Measurements from ENCODE around the gene SLC16A10. TPM values are rescaled to one million over a fixed set of nuclear protein-coding genes. Genes with fewer than 3 reads are reported as not detected.

The SLC16A10 gene
- total and polyA plus RNA-seq, 7 experiments from 2014 or later, result 1.6 to 27.7 (median 16.7) TPM

- Histone ChIP-seq H3K4me3 (ENCODE audit: low read length) (no peak overlapping the region), H3K9me3 (ENCODE audit: control insufficient read depth in 2 of 3, low read length in 3 of 3) (peaks cover 0 to 20% (median 10%) of the 10 kb centered on the region in 3 experiments), H3K36me3 (ENCODE audit: control insufficient read depth in 2 of 3, insufficient read depth in 3 of 3, low read length in 3 of 3) (peaks cover 12 to 72% (median 14%) of the 10 kb centered on the region in 3 experiments), H3K4me1 (ENCODE audit: control insufficient read depth in 2 of 2, insufficient read depth in 2 of 2, low read length in 2 of 2) (no peaks in the 10 kb centered on the region), H3K27ac (ENCODE audit: low read depth, low read length) (no peak overlapping the region), H3K27me3 (ENCODE audit: control insufficient read depth in 2 of 2, insufficient read depth in 2 of 2, low read length in 2 of 2) (no peaks in the 10 kb centered on the region)
- peak overlapping the region in 1 of 9 donors; percentile 51 for H3K27ac Mint-ChIP-seq
- no peak for DNase-seq
- peak overlapping the region in 1 of 10 donors; percentile 12 for H3K4me3 Mint-ChIP-seq
- peaks cover 30 to 78% (median 75%) of the 10 kb centered on the region in 5 donors for H3K36me3 Mint-ChIP-seq
- H3K27me3 Mint-ChIP-seq, result no peaks in the 10 kb centered on the region
- peaks cover 0 to 41% (median 26%) of the 10 kb centered on the region in 11 donors for H3K9me3 Mint-ChIP-seq
- CTCF ChIA-PET, result interaction anchor here (0.6 kb wide), 1 partner anchor 50 kb away, joined by 6 read pairs; no protein-coding TSS in a partner anchor
- no peak for ATAC-seq
- H3K4me1 Mint-ChIP-seq, result peaks cover 0 to 9% (median 0%) of the 10 kb centered on the region in 7 donors
- POLR2A ChIA-PET, result interaction anchor here (0.6 to 1.0 kb wide), 4 partner anchors 12 to 706 kb away, joined by 3 to 6 read pairs (median 3); a partner anchor contains a TSS
- intact Hi-C loops (cut with micrococcal nuclease), result no loop called here
These were observed 187.4 kb downstream of the SLC16A10 start for GRCh38 chr6:111274593-111275217.

- Mint-ChIP-seq H3K4me1 (peaks cover 0 to 11% (median 0%) of the 10 kb centered on the region in 7 donors), H3K27ac (no peak overlapping the region), H3K36me3 (peaks cover 34 to 84% (median 79%) of the 10 kb centered on the region in 5 donors), H3K9me3 (peaks cover 0 to 41% (median 26%) of the 10 kb centered on the region in 11 donors), H3K27me3 (no peaks in the 10 kb centered on the region), H3K4me3 (no peak overlapping the region)
- Histone ChIP-seq H3K27me3 (ENCODE audit: control insufficient read depth in 2 of 2, insufficient read depth in 2 of 2, low read length in 2 of 2) (no peaks in the 10 kb centered on the region), H3K27ac (ENCODE audit: low read depth, low read length) (no peak overlapping the region), H3K4me3 (ENCODE audit: low read length) (no peak overlapping the region), H3K4me1 (ENCODE audit: control insufficient read depth in 2 of 2, insufficient read depth in 2 of 2, low read length in 2 of 2) (no peaks in the 10 kb centered on the region), H3K9me3 (ENCODE audit: control insufficient read depth in 2 of 3, low read length in 3 of 3) (peaks cover 0 to 20% (median 10%) of the 10 kb centered on the region in 3 experiments), H3K36me3 (ENCODE audit: control insufficient read depth in 2 of 3, insufficient read depth in 3 of 3, low read length in 3 of 3) (peaks cover 12 to 75% (median 14%) of the 10 kb centered on the region in 3 experiments)
- intact Hi-C loops (cut with micrococcal nuclease), result no loop called here
- ATAC-seq, result peak; percentile 58
- POLR2A ChIA-PET, result no interaction called here
- no peak for DNase-seq
- CTCF ChIA-PET, result no interaction called here
These were observed 189.0 kb downstream of the SLC16A10 start for GRCh38 chr6:111276335-111276734.

- Mint-ChIP-seq H3K9me3 (peaks cover 0 to 41% (median 26%) of the 10 kb centered on the region in 11 donors), H3K27me3 (no peaks in the 10 kb centered on the region), H3K27ac (no peak overlapping the region), H3K4me1 (peaks cover 0 to 11% (median 0%) of the 10 kb centered on the region in 7 donors), H3K36me3 (peaks cover 34 to 85% (median 80%) of the 10 kb centered on the region in 5 donors), H3K4me3 (no peak overlapping the region)
- Histone ChIP-seq H3K27ac (ENCODE audit: low read depth, low read length) (no peak overlapping the region), H3K4me1 (ENCODE audit: control insufficient read depth in 2 of 2, insufficient read depth in 2 of 2, low read length in 2 of 2) (no peaks in the 10 kb centered on the region), H3K36me3 (ENCODE audit: control insufficient read depth in 2 of 3, insufficient read depth in 3 of 3, low read length in 3 of 3) (peaks cover 12 to 75% (median 14%) of the 10 kb centered on the region in 3 experiments), H3K9me3 (ENCODE audit: control insufficient read depth in 2 of 3, low read length in 3 of 3) (peaks cover 0 to 20% (median 10%) of the 10 kb centered on the region in 3 experiments), H3K27me3 (ENCODE audit: control insufficient read depth in 2 of 2, insufficient read depth in 2 of 2, low read length in 2 of 2) (no peaks in the 10 kb centered on the region), H3K4me3 (ENCODE audit: low read length) (no peak overlapping the region)
- DNase-seq, result no peak
- ChIA-PET POLR2A (interaction anchor here (0.8 kb wide), 1 partner anchor 12 kb away, joined by 3 read pairs; no protein-coding TSS in a partner anchor), CTCF (interaction anchor here (0.5 kb wide), 1 partner anchor 76 kb away, joined by 3 read pairs; no protein-coding TSS in a partner anchor)
- no peak for ATAC-seq
- intact Hi-C loops (cut with micrococcal nuclease), result no loop called here
These were observed 189.4 kb downstream of the SLC16A10 start for GRCh38 chr6:111276736-111277135.

GRCh38 chr6:111277819-111278218, 190.5 kb downstream of the SLC16A10 start:
- Histone ChIP-seq H3K27me3 (ENCODE audit: control insufficient read depth in 2 of 2, insufficient read depth in 2 of 2, low read length in 2 of 2) (no peaks in the 10 kb centered on the region), H3K4me1 (ENCODE audit: control insufficient read depth in 2 of 2, insufficient read depth in 2 of 2, low read length in 2 of 2) (no peaks in the 10 kb centered on the region), H3K36me3 (ENCODE audit: control insufficient read depth in 2 of 3, insufficient read depth in 3 of 3, low read length in 3 of 3) (peaks cover 12 to 75% (median 14%) of the 10 kb centered on the region in 3 experiments), H3K27ac (ENCODE audit: low read depth, low read length) (no peak overlapping the region), H3K9me3 (ENCODE audit: control insufficient read depth in 2 of 3, low read length in 3 of 3) (peaks cover 0 to 20% (median 10%) of the 10 kb centered on the region in 3 experiments), H3K4me3 (ENCODE audit: low read length) (no peak overlapping the region)
- ChIA-PET POLR2A (no interaction called here), CTCF (no interaction called here)
- H3K4me1 Mint-ChIP-seq, result peaks cover 0 to 11% (median 2%) of the 10 kb centered on the region in 7 donors
- intact Hi-C loops (cut with micrococcal nuclease), result no loop called here
- H3K36me3 Mint-ChIP-seq, result peaks cover 34 to 91% (median 84%) of the 10 kb centered on the region in 5 donors
- H3K9me3 Mint-ChIP-seq, result peaks cover 0 to 39% (median 26%) of the 10 kb centered on the region in 11 donors
- H3K4me3 Mint-ChIP-seq, result no peak overlapping the region
- no peaks in the 10 kb centered on the region for H3K27me3 Mint-ChIP-seq
- ATAC-seq (no peak), DNase-seq (no peak)
- H3K27ac Mint-ChIP-seq, result no peak overlapping the region

GRCh38 chr6:111278731-111279130, 191.4 kb downstream of the SLC16A10 start:
- H3K9me3 Mint-ChIP-seq, result peaks cover 0 to 30% (median 20%) of the 10 kb centered on the region in 11 donors
- no peak overlapping the region for H3K4me3 Mint-ChIP-seq
- ChIA-PET POLR2A (no interaction called here), CTCF (no interaction called here)
- Histone ChIP-seq H3K9me3 (ENCODE audit: control insufficient read depth in 2 of 3, low read length in 3 of 3) (peaks cover 0 to 11% (median 10%) of the 10 kb centered on the region in 3 experiments), H3K27ac (ENCODE audit: low read depth, low read length) (no peak overlapping the region), H3K4me1 (ENCODE audit: control insufficient read depth in 2 of 2, insufficient read depth in 2 of 2, low read length in 2 of 2) (no peaks in the 10 kb centered on the region), H3K4me3 (ENCODE audit: low read length) (no peak overlapping the region), H3K27me3 (ENCODE audit: control insufficient read depth in 2 of 2, insufficient read depth in 2 of 2, low read length in 2 of 2) (no peaks in the 10 kb centered on the region), H3K36me3 (ENCODE audit: control insufficient read depth in 2 of 3, insufficient read depth in 3 of 3, low read length in 3 of 3) (peaks cover 12 to 71% (median 14%) of the 10 kb centered on the region in 3 experiments)
- DNase-seq (no peak), ATAC-seq (no peak)
- intact Hi-C loops (cut with micrococcal nuclease), result no loop called here
- H3K36me3 Mint-ChIP-seq, result peaks cover 34 to 89% (median 76%) of the 10 kb centered on the region in 5 donors
- no peak overlapping the region for H3K27ac Mint-ChIP-seq
- no peaks in the 10 kb centered on the region for H3K27me3 Mint-ChIP-seq
- H3K4me1 Mint-ChIP-seq, result peaks cover 0 to 11% (median 2%) of the 10 kb centered on the region in 7 donors

GRCh38 chr6:111280445-111280955, 193.2 kb downstream of the SLC16A10 start:
- Mint-ChIP-seq H3K36me3 (peaks cover 27 to 87% (median 66%) of the 10 kb centered on the region in 5 donors), H3K27ac (no peak overlapping the region), H3K4me3 (no peak overlapping the region), H3K4me1 (peaks cover 0 to 11% (median 2%) of the 10 kb centered on the region in 7 donors), H3K9me3 (peaks cover 0 to 15% (median 7%) of the 10 kb centered on the region in 11 donors), H3K27me3 (no peaks in the 10 kb centered on the region)
- CTCF ChIA-PET, result no interaction called here
- intact Hi-C loops (cut with micrococcal nuclease), result no loop called here
- Histone ChIP-seq H3K27me3 (ENCODE audit: control insufficient read depth in 2 of 2, insufficient read depth in 2 of 2, low read length in 2 of 2) (no peaks in the 10 kb centered on the region), H3K4me3 (ENCODE audit: low read length) (no peak overlapping the region), H3K27ac (ENCODE audit: low read depth, low read length) (no peak overlapping the region), H3K4me1 (ENCODE audit: control insufficient read depth in 2 of 2, insufficient read depth in 2 of 2, low read length in 2 of 2) (no peaks in the 10 kb centered on the region), H3K9me3 (ENCODE audit: control insufficient read depth in 2 of 3, low read length in 3 of 3) (no peaks in the 10 kb centered on the region), H3K36me3 (ENCODE audit: control insufficient read depth in 2 of 3, insufficient read depth in 3 of 3, low read length in 3 of 3) (peaks cover 5 to 54% (median 5%) of the 10 kb centered on the region in 3 experiments)
- no peak for DNase-seq
- POLR2A ChIA-PET, result no interaction called here
- ATAC-seq, result no peak

Measured in naive thymus-derived CD4-positive, alpha-beta T cell (primary cell).